ENCODE data around the gene SUPT20H.

The SUPT20H gene

DNA sequence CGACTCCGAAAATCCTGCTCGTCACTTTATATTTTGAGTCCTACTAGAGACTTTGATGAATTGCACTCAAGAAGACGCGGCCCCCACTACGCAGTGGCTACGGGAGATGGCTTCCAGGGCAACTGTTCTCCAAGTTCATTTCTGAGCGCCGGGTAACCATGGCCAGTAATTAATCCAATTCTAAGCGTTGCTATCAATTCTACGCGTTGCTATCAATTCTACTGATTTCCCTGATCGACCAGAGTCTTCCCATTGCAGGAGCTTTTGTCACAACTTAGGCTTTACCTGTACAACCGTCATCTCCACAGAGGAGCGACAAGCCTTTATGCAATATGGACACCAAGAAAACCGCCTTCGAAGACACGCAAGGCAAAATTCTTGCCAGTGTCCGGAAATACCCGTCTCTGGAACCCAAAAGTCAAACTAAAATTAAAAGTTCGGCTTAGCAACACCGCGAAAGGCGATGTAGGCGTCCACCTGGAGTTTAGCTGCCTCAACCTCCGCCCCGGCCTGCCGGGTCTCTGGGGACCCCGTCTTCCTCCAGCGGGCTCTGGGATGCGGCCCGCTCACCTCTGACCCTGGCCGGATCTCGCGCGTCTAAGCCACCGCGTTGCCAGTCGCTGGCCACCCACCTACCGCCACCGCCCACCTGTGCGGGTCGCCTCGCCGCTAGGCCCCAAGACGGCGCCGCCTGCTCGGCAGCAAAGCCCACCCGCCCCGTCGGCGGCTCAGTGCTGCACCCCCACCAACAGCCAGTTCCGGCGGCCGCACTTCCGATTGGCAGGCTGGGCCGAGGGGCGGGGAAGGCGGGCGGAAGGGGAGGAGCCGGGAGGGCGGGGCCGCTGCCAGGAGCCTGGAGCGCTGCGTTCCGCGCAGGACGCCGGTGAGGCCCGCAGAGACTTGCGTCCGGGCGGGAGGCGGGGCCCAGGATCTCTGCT lies at the start of gene SUPT20H:
TSS of gene SUPT20H (minus strand) at position 779 of the 938 bp plus-strand sequence. CDS start 8,198 bp downstream, outside the sequence.
- peak; percentile 90 for DNase-seq (ENCODE audit: low read depth)

DNA sequence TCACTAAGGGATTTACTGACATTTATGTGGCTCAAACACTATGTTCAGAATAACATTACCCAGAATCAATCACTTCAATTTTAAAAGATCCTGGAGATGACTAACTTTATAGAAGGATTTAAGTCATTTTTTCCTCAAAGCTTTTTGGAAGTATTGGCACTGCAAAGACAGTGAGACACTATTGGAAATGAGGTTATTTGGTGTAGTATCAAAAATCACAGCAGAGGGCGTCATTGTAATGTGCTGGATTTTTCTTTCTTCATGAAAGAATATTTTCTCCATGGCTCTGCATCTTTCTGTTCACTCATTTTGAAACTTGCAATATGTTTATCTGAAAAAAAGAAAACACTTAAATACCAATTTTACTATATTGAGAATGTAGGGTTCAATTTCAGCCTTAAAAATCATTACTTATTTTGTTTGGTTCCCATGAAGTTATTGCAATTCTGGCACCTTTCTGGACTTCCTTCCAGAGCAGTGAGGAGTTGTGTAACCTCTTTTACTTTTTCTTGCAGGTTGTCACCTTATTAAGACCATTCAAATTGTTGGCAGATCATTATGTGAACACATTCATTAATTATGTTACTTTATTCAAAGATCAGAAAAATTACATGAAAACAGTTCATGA lies 49.7 kb upstream of the SUPT20H start:
- DNase-seq (ENCODE audit: low read depth) = no peak

DNA sequence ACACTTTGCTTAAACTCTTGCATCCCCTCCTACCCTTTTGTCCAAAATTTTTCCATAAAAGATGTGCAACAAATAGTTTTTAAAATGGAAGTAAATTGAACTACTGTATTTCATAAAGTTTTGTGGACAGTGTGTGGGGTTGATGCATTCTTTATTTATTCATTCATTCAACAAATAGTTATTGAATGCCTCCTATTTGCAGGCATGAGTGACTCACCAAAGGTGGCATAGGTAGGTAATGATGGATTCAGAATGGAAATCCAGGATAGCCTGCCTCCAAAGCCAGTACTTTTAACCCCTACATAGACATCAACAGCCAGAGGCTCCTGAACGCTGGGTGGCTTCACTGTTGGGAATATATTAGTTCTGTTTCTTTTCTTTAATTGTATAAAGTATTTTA lies 48.4 kb upstream of the SUPT20H start:
- no peak for DNase-seq (ENCODE audit: low read depth)

GRCh38 chr13:37107456-37107855 lies 48.0 kb upstream of the SUPT20H start:
- no peak for DNase-seq (ENCODE audit: low read depth)

- no peak for DNase-seq (ENCODE audit: low read depth)
Measured at GRCh38 chr13:37106642-37107041, 47.2 kb upstream of the SUPT20H start.

- no peak for DNase-seq (ENCODE audit: low read depth)
Measured at GRCh38 chr13:37105251-37105714, 45.8 kb upstream of the SUPT20H start, which contains the start of gene CSNK1A1L. TSS of gene CSNK1A1L (minus strand) at chr13:37105664. CDS start at chr13:37105256, 408 bp downstream.

- DNase-seq (ENCODE audit: low read depth) = no peak
Measured at GRCh38 chr13:37102896-37103295, 43.4 kb upstream of the SUPT20H start.

DNA sequence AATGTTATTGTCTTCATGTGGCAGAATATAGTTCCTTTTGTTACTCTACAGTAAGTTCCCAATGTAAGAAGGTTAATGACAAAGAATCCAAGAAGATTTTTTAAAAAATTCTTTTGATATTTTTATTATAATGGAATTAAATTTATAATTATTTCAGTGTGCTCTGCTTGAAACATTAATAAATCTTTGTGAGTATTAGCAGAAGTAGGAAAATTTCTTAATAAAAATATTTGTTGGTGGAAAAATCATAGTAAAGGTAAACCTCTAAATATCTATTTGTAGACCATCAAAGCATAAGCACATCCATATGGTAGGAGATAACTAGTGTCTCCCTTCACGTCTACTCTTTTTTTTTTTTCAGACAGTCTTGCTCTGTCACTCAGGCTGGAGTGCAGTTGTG lies 41.7 kb upstream of the SUPT20H start:
- DNase-seq (ENCODE audit: low read depth) = no peak

GRCh38 chr13:37100731-37101130 lies 41.2 kb upstream of the SUPT20H start:
- no peak for DNase-seq (ENCODE audit: low read depth)

DNA sequence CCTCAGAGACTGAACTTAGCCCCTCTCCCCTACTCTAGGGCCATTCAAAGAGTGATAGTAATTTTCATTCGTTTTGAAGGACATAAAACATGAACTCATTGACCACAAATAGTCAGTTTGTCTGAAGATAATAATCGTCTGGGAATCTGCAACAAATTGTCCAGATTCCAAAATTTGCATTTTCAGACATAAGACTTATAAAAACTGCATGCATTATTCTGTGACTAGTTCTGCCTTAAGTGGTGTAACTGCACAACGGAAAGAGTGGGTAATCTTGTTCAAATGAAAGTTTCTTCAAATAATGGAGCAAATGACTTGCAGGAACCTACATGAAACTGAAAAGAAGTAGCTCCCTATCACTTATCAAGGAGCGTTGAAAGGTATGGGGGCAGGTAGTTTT lies 37.6 kb upstream of the SUPT20H start:
- DNase-seq (ENCODE audit: low read depth) = no peak

GRCh38 chr13:37094840-37095239 lies 35.4 kb upstream of the SUPT20H start:
- no peak for DNase-seq (ENCODE audit: low read depth)

DNA sequence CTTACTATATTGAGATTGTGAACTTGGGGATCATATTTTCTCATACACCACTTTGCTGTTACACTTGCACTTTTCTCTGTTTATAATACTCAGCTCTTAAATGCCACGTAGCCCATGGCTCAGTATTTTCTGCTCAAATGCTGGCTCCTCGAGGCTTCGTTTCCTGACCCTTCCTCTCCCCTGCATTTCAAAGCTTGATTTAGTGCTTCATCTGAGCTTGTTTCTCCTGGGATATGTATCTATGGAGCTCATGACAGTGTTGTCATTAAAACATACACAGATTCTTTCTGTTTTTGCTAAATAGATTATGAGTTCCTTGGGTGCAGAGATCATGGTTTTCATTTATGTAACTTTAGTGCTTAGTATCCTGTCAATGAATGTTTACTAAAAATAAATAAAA lies 34.6 kb upstream of the SUPT20H start:
- DNase-seq (ENCODE audit: low read depth) = no peak

DNA sequence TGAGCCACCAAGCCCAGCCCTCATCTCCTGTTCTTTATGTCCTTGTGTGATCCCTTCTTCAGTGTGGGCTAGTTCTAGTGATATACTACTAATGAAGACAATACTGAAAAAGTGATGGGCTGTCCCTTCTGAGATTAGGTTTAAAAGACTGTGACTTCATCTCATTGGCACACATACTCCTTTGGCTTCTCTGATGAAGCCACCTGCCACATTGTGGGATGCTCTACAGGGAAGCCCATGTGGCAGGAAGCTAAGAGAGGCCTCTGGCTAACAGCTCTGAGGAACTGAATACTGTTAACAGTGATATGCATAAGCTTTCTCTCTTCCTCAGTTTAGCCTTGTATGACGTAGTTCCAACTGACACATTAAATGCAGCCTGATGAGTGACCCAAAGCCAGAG lies 32.3 kb upstream of the SUPT20H start:
- DNase-seq (ENCODE audit: low read depth) = no peak

DNA sequence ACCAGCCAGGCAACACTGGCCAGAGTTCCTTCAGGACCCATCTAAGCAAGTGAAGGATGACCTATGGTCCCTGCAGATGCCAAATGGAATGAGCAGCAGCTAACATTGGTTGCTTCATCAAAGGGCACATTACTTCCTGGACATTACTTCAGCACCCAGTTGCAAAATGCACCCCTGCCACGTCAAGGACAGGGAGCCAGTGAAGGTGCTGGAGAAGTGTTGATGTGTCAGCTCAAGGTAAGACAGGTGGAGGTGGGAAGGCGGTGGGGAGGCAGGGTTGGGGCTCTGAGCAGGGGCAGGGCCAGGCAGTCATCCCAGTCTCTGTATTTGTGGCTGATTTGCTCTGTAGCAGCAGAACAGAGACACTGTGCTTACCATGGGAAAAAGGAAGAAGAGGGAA lies 31.4 kb upstream of the SUPT20H start:
- DNase-seq (ENCODE audit: low read depth) = no peak

- DNase-seq (ENCODE audit: low read depth) = no peak
Measured at GRCh38 chr13:37089495-37089894, 30.0 kb upstream of the SUPT20H start.

GRCh38 chr13:37087486-37087885 lies 28.0 kb upstream of the SUPT20H start:
- no peak for DNase-seq (ENCODE audit: low read depth)

DNA sequence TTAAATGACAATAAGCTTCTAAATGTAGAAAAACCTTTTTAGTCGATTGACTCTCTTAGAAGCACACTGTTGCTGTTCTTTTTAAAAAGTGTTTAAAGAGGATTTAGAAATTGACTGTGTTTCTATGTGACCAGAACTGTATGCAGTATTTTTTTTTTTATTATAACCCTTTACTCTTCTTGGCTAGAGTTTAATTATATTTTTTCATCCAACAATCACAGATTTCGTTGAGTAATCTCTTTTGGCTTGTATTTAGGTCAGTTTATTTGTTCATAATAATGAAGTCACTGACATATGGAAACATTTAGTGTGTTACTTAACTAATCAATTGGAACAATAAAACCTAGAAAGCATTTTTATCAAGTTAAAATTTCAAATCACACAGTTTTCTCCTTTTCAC lies 26.1 kb upstream of the SUPT20H start:
- DNase-seq (ENCODE audit: low read depth) = no peak

DNA sequence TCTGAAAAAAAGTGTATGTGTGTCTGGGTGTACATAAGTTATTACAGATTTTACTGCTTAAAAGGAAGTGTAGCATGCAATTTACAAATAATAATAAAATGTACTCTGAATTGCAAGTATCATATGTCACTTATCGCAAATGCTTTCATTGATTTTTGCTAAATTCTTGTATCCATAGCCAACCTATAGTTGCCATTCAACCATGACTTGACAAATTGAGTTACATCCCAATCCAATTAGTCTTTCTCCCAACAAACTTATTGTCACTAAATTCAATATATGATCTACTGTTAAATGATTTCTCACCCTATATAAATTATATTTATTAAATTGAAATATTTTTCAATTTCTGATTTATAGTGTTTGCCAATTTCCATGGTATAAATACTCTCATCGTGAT lies 17.3 kb upstream of the SUPT20H start:
- DNase-seq (ENCODE audit: low read depth) = no peak

GRCh38 chr13:37075164-37075563 lies 15.7 kb upstream of the SUPT20H start:
- DNase-seq (ENCODE audit: low read depth) = no peak

GRCh38 chr13:37074703-37075102 lies 15.2 kb upstream of the SUPT20H start:
- DNase-seq (ENCODE audit: low read depth) = no peak

GRCh38 chr13:37072024-37072423 lies 12.5 kb upstream of the SUPT20H start:
- no peak for DNase-seq (ENCODE audit: low read depth)

DNA sequence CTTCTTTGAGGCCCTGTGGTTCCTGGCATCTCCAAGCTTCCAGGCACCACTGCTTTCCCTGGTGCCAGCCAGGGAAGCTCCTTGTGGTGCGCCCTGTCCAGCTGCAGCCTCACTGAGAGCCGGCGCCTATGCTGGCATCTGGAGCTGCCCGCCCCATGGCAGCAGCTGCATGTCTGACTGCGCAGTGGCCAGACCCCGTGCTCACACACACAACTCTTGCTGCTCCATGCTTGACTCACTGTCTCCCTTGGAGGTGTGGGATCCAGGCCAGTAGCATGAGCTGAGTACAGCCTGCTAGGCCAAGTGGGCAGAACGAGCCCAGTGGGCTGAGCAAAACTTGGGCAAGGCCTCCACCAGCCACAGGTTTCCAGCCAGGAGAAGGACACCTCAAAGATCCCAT lies 11.5 kb upstream of the SUPT20H start:
- DNase-seq (ENCODE audit: low read depth) = no peak

DNA sequence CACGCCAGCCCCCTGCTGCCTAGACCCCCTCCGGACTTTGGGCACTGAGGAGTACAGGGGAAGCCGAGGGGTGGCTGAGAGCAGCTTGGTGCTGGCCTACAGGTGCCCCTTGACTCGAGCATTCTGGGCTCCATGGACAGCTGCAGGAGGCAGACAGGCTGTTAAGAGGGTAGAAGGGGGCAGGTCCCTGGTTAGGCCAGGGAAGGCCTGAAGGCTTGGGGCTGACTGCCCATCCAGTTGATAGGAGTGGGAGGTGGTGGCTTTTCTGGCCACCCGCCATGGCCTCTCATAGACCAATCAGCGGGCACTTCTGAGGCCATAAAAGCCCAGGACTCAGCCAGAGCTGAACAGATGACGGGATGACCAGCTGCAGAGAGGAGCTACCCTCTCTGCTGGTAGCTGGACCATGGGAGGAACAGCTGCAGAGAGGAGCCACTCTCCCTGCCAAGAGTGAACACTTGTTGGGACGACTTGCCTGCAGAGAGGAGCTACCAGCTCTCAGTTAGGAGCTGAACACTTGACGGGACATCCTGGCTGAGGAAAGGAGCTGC lies 10.7 kb upstream of the SUPT20H start:
- DNase-seq (ENCODE audit: low read depth) = no peak
